ENCODE measurements around the gene SCN9A. TPM values are rescaled to one million over a fixed set of nuclear protein-coding genes. Genes with fewer than 3 reads are reported as not detected.

The SCN9A gene
- total RNA-seq, 1 experiment from 2014 or later, result 0.07 TPM

DNA sequence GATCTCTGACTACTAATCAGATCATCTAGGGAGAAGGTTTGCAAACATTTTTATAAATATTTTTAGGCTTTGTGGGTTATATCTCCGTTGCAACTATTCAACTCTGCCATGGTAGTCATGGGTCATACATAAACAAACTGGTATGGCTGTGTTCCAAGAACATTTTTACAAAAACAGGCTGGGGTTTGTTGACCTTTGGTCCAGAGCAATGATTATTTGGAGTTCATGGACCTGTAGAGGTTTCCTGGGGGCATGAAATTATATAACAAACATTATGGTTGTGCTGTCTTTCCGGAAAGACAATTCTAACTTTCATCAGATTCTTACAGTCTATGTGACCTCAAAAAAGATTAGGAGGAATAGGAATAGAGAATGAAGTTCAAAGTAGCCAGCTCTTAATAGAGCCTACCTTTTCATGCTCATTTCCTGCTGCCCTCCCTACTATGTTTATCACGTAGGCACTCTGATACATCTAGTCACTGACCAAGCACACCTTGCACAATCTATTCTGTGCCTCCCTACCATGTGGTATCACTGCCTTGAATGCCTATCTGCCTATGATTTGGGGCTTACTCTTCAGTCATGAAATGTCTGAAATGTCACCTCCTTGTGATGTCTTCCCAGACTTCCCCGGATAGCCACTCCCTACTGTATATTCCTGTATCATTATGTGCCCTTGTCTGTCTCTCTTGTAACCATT lies 145.6 kb downstream of the SCN9A start:
- no peaks in the 10 kb centered on the region for H4K20me1 ChIP-seq (ENCODE audit: insufficient read depth)
- DNase-seq (ENCODE audit: low read depth, low spot score) (no peak), ATAC-seq (no peak)
- BruUV-seq (replicated peaks), result no TSS peak
- H3K27ac ChIP-seq (ENCODE audit: low read depth, low read length), result no peak overlapping the region
- no peaks in the 10 kb centered on the region for H3K36me3 ChIP-seq (ENCODE audit: control insufficient read depth in 1 of 2, insufficient read depth in 2 of 2, low read length in 2 of 2)
- TF ChIP-seq ZBTB33 (IDR thresholded peaks at IDR 0.05; ENCODE audit: extremely low read depth, insufficient replicate concordance, low read length) (no peak), REST (IDR thresholded peaks at IDR 0.05; ENCODE audit: low read depth) (no peak), YY1 (IDR thresholded peaks at IDR 0.05; ENCODE audit: extremely low read depth, insufficient replicate concordance, low read depth, low read length) (no peak), CTCF (IDR thresholded peaks at IDR 0.05 in 2 of 3, conservative IDR thresholded peaks at IDR 0.05 in 1 of 3; ENCODE audit: borderline replicate concordance in 1 of 3, insufficient read depth in 1 of 3, low read depth in 2 of 3, low read length in 2 of 3) (no peak), ZFX (IDR thresholded peaks at IDR 0.05) (no peak), ELF1 (IDR thresholded peaks at IDR 0.05; ENCODE audit: borderline replicate concordance, low read depth) (no peak)
- TF ChIP-seq, protein P1, sequence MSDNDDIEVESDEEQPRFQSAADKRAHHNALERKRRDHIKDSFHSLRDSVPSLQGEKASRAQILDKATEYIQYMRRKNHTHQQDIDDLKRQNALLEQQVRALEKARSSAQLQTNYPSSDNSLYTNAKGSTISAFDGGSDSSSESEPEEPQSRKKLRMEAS (IDR thresholded peaks at IDR 0.05), result no peak
- H2AFZ ChIP-seq (ENCODE audit: low read depth, low read length, poor library complexity, severe bottlenecking), result no peak overlapping the region
- H3K9ac ChIP-seq (ENCODE audit: low read length), result no peak overlapping the region
- no peaks in the 10 kb centered on the region for H3K9me3 ChIP-seq (ENCODE audit: control insufficient read depth in 1 of 2, insufficient read depth in 1 of 2, low read depth in 1 of 2, low read length in 2 of 2)
- H3K4me1 ChIP-seq (ENCODE audit: control insufficient read depth in 1 of 2, insufficient read depth in 2 of 2, low read length in 2 of 2), result no peaks in the 10 kb centered on the region
- ChIA-PET CTCF (no interaction called here), RAD21 (ENCODE audit: low non-redundant PET in 1 of 2, low total read pairs in 2 of 2, uncharacterized antibody in 2 of 2, unreplicated experiment in 2 of 2) (no interaction called here), POLR2A (no interaction called here)
- H3K4me3 ChIP-seq (replicated peaks in 1 of 2; ENCODE audit: low read depth in 1 of 2, low read length in 2 of 2), result no peak overlapping the region
- no peak overlapping the region for H3K4me2 ChIP-seq (ENCODE audit: low read length)
- intact Hi-C loops (cut with micrococcal nuclease), result no loop called here
- no peaks in the 10 kb centered on the region for H3K79me2 ChIP-seq (ENCODE audit: insufficient read depth, low read length)
- H3K9me2 ChIP-seq (ENCODE audit: insufficient read depth), result no peaks in the 10 kb centered on the region
- peaks cover 9% of the 10 kb centered on the region for H3K27me3 ChIP-seq (ENCODE audit: insufficient read depth, low read length)
